Stimulated activated CD4-positive, alpha-beta T cell treated with anti-CD3 and anti-CD28 coated beads, TNF-alpha, amount 100 ng/mL, for 48 hours (primary cell): ENCODE measurements around the gene CSMD2.

Experiments
- DNase-seq, 3 donors: peaks; one replicate each; pipeline ENCODE4 v3.0.0-alpha.2; 2020; ENCODE audit warnings: low read depth in 3 of 3

The CSMD2 gene

DNA sequence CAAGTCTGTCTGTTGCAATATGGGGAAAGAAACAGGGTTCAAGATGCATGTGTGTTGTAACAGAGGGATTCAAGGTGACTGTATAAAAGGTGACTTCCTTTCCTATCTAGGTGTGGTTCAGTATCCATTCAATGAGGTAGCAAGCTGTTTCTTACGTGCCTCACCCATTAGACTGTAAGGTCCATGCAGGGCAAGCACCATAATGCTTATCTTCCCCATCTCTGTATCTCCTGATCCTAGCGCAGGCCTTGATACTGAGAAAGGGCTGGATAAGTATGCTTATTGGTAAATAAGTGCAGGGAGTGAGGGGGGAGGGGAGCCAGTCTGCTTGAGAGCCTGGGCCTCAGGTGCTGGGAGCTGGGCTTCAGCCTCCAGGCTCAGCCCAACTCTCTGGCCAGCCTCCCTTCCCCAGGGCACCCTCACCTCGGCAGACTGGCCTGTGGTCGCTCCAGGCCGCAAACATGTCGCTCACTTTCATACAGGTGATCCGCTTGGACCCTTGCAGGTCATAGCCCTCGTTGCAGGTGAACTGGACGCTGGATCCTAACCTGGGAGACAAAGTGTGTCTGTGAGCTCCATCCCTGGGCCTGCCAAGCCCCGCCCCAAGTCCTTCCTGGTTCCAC, 345.6 kb downstream of the CSMD2 start:
- no peak for DNase-seq

DNA sequence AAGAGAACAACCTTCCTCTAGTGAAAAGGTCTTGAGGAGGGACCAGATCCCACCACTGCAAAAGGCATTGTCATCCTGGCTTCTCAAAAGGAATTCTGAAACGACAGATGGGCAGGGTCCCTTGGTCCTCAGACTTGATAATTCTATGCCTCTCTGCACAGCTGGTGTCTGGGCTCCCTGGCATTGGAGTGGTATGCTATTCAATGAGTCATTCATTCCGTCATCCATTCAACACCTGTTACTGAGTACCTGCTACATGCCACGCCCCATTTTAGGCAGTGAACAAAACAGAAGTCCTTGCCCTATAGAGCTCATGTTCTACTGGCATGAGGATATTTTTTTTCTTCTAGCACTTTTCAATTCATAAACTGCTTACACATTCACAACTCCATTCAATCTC, 347.0 kb downstream of the CSMD2 start:
- no peak for DNase-seq

DNA sequence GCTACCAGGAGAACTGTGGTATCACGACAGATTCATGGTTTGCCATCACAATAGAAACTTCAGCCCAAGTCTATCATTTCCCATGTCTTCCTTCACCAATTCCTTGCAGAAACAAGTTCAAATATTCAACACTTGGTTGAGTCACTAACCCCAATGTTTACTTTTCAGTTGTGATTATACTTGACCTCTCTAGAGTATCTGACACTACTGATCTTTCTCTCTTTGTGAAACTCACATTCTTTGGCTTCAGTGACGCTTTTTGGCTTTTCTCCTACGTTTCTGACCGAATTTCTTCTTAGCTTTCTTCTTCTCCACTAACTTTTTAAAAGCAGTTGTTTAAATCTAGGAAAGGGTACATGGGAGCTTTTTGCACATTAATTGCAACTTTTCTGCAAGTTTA, 350.0 kb downstream of the CSMD2 start:
- no peak for DNase-seq

DNA sequence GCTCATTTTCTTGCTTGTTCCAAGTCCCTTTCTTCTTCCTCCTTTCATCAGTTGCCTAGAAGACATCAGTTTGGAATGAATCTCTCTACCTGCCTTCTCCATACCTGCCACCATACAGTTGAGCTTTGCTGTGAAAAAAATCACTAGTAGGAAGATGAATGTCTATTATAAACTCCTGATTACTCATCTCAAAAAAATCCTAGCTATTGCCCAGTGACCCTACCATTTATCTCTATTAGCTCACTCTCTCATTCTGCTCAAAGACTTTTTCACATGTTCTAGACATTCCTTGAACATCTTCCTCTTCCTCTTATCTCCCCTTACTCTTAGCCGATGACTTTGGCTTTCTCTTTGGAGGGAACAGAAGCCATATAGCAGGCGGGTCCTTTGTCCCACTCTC, 350.9 kb downstream of the CSMD2 start:
- no peak for DNase-seq

DNA sequence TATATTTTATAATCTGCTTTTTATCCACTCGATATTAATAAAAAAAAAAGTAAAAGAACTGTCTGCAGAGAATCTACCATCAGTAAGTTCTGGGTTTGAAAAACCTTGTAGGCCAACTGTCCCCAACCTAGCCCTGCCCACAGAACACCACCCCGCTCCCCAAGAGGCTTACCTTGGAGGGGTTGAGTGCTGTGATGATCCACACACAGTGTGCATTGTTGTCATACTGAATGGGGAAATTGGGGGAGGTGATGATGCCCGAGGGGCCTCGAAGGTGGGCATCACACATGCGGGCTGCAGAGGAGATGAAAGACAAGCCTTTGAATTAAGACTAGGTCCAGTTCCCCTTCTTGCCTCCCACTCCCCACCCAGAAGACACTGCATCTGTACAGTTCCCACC, 354.5 kb downstream of the CSMD2 start:
- DNase-seq: no peak

DNA sequence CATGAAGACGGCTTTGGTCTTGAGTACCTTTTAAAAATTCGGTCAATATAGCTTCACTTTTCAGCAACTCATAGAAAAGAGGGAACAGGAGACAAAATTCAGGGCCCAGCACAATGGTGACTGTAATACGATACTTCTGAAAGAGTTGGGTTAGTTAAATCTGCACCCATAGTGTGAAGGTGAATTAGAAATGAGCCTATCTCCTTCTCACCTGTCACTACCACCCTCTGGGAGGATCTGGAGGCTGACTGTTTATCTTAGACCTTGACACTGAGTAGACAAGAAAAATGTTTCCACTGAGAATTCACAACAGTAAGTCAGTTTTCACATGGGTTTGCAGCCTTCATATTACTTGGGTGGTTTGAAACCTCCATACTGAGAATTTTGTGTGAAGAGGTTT, 359.0 kb downstream of the CSMD2 start:
- no peak for DNase-seq

DNA sequence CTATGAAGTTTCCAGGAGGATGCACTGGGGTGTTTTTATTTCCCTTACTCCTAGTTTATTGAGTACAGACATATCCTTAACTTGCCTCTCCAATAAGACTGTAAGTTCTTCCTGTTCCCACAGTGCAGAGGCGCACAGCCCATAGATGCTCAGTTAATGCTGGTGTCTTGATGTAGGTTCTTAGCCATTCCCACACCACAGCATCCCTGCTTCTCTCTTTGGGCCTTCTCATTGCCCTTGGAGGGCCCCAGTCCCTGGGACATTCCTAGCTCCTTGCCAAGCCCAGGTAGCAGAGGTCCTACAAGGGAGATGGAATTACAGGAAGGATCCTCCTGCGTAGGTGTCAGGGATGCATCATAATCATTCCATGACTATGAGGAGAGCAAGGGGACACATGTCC, 362.8 kb downstream of the CSMD2 start:
- DNase-seq: no peak

DNA sequence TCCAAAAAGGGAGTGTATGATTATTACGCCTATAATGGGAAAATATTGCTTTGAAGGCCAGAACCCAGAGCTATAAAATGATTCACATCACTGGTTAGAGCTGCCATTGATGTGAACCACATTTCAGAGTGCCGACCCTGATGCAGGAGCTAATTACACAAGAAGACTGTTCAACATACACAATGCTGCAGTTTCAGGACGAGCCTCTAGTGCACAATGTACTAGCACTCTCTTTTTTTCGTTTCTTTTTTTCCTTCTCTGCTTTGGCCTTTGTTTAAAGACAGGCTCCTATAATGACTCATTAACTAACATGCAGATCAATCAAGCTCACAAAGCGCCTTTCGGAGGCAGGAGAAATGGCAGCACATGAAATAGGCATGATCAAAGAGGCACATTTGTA, 367.2 kb downstream of the CSMD2 start:
- no peak for DNase-seq

DNA sequence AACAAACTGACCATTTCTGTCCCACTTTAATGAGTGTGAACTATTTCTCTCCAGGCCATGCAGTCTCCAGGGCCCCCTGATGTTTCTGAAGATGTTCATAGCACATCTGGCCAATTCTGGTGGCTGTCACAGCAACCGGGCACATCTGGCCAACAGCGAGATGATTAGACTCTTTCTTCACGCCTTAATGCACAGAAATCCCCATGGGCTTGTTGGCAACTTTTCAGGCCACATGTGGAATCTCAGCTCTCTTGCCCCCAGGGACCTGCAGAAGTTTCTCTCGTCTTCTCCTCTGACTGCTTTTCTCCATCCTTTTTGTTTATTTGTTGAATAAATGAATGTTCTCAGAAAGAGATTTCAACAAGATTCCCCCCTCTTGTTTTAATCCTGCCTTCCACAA, 372.4 kb downstream of the CSMD2 start:
- no peak for DNase-seq

DNA sequence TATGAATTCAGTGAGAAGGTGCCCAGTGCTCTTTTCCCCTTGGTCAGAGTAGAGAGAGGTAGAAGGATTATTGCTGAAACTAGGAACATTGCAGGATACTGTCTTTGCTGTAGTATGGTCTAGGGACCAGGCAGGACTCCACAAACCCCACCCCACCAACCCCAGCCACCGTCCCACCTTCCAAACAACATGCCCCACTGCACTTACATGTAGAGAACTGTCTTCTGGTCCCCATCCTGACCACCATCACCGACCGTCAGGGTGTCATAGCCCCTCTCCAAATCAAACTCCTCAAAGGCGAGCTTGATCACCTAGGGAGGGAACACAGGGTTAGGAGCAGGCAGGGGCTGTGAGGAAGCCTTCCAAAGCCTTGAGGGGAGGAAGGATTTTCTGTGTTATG, 372.8 kb downstream of the CSMD2 start:
- no peak for DNase-seq

DNA sequence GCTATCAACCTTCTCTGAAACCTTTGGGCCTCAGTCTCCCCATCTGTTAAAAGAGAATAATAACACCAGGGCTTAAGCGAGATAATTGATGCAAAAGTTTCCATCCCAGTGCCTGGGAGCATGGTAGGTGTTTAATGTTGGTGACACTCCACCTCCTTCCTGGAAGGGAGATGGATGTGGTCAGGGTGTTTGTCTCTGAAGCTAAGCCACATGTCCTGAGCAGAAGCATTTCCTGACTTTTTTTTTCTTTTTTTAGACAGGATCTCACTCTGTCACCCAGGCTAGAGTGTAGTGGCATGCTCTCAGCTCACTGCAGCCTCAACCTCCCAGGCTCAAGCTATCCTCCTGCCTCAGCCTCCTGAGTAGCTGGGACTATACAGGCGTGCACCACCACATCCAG, 373.8 kb downstream of the CSMD2 start:
- no peak for DNase-seq

DNA sequence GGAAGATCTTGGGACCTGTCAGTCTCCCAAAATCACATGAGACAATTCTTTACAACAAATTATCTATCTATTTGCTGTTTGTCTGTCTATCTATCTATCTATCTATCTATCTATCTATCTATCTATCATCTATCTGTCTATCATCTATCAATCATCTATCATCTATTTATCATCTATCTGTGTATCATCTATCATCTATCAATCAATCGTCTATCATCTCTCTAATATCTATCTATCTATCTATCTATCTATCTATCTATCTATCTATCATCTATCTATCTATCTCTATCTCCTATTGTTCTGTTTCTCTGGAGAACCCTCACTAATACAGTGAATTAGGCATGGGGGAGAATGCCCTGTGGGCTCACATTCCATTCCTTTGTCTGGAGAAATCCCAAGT, 374.5 kb downstream of the CSMD2 start:
- no peak for DNase-seq

DNA sequence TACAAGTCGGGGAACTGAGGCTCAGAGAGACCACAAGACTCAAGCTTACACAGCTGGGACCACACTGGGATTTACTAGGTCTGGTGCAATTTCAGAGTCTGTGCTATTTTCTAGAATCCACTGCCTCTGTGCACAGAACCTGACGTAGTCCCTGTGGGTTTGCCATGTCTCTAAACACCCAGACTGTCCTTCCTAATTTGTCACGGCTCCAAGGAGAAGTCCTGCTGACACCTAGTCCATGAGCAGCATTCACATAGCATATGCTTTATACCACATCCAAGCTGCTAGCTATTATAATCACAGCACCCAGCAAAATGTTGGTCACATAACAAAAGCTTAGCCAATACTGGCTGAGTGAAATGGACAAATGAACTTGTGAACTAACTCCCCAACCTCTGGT, 380.2 kb downstream of the CSMD2 start:
- DNase-seq: no peak

DNA sequence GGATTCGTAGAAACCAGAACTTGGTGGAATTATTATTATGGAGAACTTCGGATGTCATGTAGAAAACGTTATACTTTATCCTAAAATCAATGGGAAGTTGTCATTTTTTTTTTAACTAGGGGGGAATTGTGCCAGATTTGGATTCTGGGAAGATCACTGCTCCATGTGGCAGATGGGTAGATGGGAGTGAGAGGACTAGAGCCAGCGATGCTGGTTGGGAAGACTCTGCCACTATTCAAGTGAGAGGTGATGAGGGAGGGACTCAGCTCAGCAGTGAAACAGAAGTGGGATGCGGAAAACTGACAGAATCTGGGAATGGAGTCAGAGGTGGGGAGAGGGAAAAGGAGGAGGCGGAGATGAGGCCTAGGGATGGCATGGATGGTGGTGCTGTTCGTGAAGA, 382.3 kb downstream of the CSMD2 start:
- DNase-seq: no peak

DNA sequence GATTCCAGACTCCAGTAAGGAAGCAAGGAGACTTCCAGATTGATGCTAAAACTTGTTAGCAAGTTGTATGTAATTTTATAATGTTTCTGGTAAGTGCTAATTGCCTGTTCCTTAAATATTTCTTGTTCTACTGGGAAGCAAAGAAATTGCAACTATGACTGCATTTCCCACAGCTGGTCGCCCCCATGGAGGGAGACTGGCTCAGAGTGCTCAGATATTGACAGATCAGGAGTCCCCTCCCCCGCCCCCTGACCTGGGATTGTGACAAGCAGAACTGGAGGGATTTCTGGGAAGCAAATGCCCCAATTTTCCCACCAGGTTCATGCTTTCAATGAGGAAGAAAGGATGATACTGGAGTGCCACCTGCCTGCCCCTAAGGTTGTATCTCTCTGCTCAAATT, 383.4 kb downstream of the CSMD2 start:
- DNase-seq: no peak

DNA sequence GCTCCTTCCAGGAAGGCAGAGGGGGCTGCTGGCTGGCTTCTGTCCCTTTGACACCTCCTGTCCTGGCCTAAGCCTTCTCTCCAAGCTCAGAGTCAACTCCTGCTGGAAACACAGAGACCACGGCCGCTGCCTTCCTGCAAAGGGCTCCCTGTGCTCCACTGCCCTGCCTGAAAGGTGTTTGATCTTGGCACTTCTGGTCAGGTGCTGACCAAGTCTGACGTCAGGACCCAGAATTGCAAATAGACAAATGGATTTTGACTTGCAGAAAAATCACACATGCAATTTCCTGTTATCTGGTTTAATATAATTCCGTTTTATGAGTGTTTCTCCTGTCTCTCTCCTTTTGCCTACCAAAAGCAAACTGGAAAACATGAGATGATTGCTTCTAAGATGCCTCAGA, 387.7 kb downstream of the CSMD2 start:
- no peak for DNase-seq

DNA sequence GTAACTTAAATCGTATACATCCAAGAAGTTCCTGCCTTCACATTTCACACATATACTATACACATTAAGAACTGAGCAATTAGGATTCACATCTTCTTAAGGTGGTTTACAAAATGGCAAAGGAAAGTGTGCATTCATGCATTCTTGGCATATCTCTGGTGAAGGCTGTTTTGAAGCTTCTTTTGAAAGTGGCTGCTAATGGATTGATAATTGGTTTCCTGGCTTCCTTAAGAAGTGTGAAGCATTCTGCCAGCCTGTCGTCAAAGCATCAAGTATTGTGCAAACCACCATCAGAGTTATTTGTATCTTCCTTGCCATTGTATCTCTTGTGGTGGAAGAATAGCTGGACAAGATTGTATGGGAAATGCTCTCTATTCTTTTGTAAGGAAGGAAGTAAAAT, 396.2 kb downstream of the CSMD2 start:
- DNase-seq: no peak

DNA sequence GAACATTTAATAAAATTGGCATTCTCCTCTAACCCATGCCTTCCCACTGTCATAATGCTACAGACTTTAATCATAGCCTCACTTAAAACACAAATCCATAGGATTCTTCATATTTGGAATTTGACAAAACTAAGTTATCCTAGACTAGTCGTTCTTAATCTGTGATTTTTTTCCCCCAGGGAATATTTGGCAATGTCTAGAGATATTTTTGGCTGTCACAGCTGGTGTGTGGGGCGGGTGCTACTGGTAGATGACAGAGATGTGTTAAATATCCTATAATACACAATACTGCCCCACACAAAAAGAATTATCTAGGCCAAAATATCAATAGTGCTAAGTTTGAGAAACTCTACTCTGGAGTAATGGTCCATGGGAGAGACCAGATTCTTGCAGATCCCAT, 396.9 kb downstream of the CSMD2 start:
- DNase-seq: no peak

DNA sequence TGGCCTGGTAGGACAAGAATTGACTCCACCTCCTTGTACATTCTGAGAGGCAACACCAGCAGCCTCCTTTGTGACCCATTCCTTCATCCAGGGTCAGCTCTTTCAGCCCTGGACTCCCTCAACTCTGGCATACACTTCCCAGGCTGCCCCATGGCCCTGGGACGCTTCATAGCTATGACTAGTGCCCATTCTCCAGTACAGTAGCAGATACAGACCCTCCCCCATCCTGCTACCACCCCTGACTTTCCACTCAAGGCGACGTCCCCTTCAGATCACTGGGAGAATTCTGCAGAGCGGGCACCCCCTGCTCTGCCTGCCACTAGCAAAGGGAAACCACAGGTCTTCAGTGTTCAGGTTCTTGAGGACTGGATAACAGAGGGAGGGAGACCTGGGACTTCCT, 400.9 kb downstream of the CSMD2 start:
- no peak for DNase-seq

DNA sequence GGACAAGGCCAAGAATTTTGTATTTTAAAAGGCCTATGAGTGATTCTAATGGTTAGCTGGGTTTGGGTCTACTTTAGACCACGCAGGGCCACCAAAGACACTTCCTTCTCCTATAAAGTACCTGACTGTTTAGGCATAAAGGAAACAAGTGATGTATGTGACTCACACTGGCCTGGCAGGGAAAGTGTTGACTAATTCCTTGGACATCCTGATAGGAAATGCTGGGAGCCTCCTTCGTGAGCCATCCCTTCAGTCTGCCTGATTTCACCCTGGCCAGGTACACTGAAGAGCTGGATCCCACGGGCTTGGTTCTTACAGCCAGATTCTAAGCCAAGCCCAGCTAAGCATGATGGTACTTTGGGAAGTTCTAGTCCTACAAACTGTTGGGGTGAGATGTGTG, 401.6 kb downstream of the CSMD2 start:
- DNase-seq: no peak

DNA sequence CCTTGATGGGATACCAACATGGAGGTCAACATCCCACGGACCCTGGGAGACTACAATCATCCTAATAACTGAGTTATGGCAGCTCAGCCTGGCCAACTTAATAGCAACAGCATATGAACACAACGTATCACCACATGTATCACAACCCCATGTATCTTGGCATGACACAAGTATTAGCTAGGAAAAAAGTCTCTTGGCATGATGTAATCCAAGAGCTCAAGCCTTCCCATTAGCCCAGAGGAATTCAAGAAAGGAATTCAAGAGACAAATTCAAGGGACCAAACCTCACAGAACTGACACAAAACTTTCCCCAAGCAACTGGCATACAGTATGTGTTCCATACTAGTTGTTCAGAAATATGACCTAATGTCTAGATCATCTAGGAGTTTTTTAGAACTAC, 402.1 kb downstream of the CSMD2 start:
- no peak for DNase-seq

DNA sequence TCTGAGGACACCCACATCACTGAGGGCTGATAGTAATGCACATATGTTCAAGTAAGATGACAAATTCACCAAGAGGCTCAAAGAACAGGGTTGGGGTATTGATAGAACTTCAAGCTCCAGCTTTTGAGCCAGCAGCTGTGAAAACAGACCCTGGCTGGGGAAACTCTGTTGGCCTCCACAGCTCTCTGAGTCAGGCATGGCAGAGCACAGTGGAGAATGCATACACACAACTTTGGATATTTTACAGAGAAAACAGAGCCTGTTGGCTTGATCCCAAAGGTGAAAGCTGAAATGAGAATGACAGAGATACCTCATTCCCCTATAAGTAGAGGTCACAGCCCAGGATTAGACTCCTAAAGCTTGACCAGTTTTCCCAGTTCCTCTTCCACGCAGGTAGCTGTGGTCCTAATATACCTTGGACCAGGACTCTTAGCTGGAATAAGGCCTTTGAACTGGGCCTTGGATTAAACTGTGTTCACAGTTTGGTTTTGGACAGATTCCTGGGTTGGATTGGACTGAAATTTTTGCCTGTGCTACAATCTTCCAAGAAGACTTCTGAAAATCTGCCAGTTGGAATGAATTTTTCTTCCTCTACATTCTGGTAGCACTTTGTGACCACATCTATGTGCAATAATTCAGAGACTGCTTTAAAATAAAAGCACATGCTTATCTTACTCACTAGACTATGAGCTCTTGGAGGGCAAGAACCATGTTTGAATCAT, 402.8 kb downstream of the CSMD2 start:
- no peak for DNase-seq

DNA sequence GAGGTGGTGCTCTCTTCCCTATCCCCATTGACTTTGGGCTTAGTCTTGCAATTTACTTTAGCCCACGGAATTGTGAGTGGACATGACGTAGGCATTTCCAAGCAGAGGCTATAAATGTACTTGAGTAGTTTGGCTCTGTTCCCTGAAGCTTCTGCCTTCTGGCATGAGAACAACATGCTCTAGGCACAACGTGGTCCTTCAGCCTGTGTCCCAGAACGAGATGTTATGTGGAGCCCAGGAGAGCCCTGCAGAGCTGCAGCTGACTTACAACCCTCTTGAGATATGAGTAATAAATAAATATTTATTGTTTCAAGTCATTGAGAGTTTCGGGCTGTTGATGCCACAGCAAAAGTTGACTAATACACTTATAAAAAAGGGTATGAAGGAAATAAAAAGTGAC, 406.3 kb downstream of the CSMD2 start:
- no peak for DNase-seq
